Measurements from ENCODE around the gene CCDC167. TPM values are rescaled to one million over a fixed set of nuclear protein-coding genes. Genes with fewer than 3 reads are reported as not detected.

The CCDC167 gene
- total RNA-seq, 2 experiments from 2014 or later, result 81.4 to 138 TPM

GRCh38 chr6:37528541-37528940, 28.8 kb upstream of the CCDC167 start:
- TF ChIP-seq CTCF (conservative IDR thresholded peaks at IDR 0.05; ENCODE audit: low read length), result no peak
- no peak for TF ChIP-seq EZH2phosphoT487 (IDR thresholded peaks at IDR 0.05; ENCODE audit: borderline replicate concordance, low read depth, low read length)
- POLR2A ChIA-PET, result no interaction called here
- intact Hi-C loops (cut with micrococcal nuclease; ENCODE audit: unreplicated experiment), result no loop called here

GRCh38 chr6:37525460-37526357, 26.0 kb upstream of the CCDC167 start:
- Histone ChIP-seq H3K4me2 (ENCODE audit: low read length) (no peak overlapping the region), H3K36me3 (ENCODE audit: insufficient read depth, low read length) (no peaks in the 10 kb centered on the region), H3K27ac (ENCODE audit: low read depth, low read length, poor library complexity, severe bottlenecking) (no peak overlapping the region), H2AFZ (ENCODE audit: low read length) (no peak overlapping the region), H3K4me3 (ENCODE audit: low read depth, low read length, poor library complexity, severe bottlenecking) (no peak overlapping the region), H3K79me2 (ENCODE audit: insufficient read depth, low read depth, low read length) (no peaks in the 10 kb centered on the region), H3K9me2 (ENCODE audit: insufficient read depth, low read length) (no peaks in the 10 kb centered on the region), H4K20me1 (ENCODE audit: insufficient read depth, low read length) (no peaks in the 10 kb centered on the region), H3K4me1 (ENCODE audit: insufficient read depth, low read length, poor library complexity, severe bottlenecking) (no peaks in the 10 kb centered on the region), H3K9me3 (ENCODE audit: low read length) (no peaks in the 10 kb centered on the region)
- DNase-seq (ENCODE audit: low spot score), result no peak
- intact Hi-C loops (cut with micrococcal nuclease; ENCODE audit: unreplicated experiment), result no loop called here
- no peak for TF ChIP-seq CTCF (conservative IDR thresholded peaks at IDR 0.05; ENCODE audit: low read length)
- TF ChIP-seq EZH2phosphoT487 (IDR thresholded peaks at IDR 0.05; ENCODE audit: borderline replicate concordance, low read depth, low read length), result no peak
- ChIA-PET CTCF (ENCODE audit: unreplicated experiment) (interaction anchor here (0.6 kb wide), 1 partner anchor 1021 kb away, joined by 10 read pairs; no protein-coding TSS in a partner anchor), POLR2A (no interaction called here)
- BruUV-seq (replicated peaks), result no TSS peak

More at GRCh38 chr6:37528541-37528940, 28.8 kb upstream of the CCDC167 start:
- no peak overlapping the region for H3K4me2 ChIP-seq (ENCODE audit: low read length)
- no peak for DNase-seq (ENCODE audit: low spot score)
- H3K79me2 ChIP-seq (ENCODE audit: insufficient read depth, low read depth, low read length), result no peaks in the 10 kb centered on the region
- no peak overlapping the region for H3K27ac ChIP-seq (ENCODE audit: low read depth, low read length, poor library complexity, severe bottlenecking)
- no peaks in the 10 kb centered on the region for H3K4me1 ChIP-seq (ENCODE audit: insufficient read depth, low read length, poor library complexity, severe bottlenecking)
- CTCF ChIA-PET (ENCODE audit: unreplicated experiment), result interaction anchor here (0.8 to 1.5 kb wide), 2 partner anchors 43 to 86 kb away, joined by 3 to 4 read pairs; no protein-coding TSS in a partner anchor
- no TSS peak for BruUV-seq (replicated peaks)
- no peaks in the 10 kb centered on the region for H3K36me3 ChIP-seq (ENCODE audit: insufficient read depth, low read length)
- no peak overlapping the region for H2AFZ ChIP-seq (ENCODE audit: low read length)
- no peaks in the 10 kb centered on the region for H4K20me1 ChIP-seq (ENCODE audit: insufficient read depth, low read length)
- no peak overlapping the region for H3K4me3 ChIP-seq (ENCODE audit: low read depth, low read length, poor library complexity, severe bottlenecking)
- H3K9me2 ChIP-seq (ENCODE audit: insufficient read depth, low read length), result no peaks in the 10 kb centered on the region
- no peaks in the 10 kb centered on the region for H3K9me3 ChIP-seq (ENCODE audit: low read length)

- H3K36me3 ChIP-seq (ENCODE audit: insufficient read depth, low read length), result no peaks in the 10 kb centered on the region
- no peak overlapping the region for H3K4me3 ChIP-seq (ENCODE audit: low read depth, low read length, poor library complexity, severe bottlenecking)
- H3K4me2 ChIP-seq (ENCODE audit: low read length), result no peak overlapping the region
- no peak overlapping the region for H2AFZ ChIP-seq (ENCODE audit: low read length)
- no peak for DNase-seq (ENCODE audit: low spot score)
- BruUV-seq (replicated peaks), result no TSS peak
- intact Hi-C loops (cut with micrococcal nuclease; ENCODE audit: unreplicated experiment), result no loop called here
- H3K9me3 ChIP-seq (ENCODE audit: low read length), result no peaks in the 10 kb centered on the region
- H3K27ac ChIP-seq (ENCODE audit: low read depth, low read length, poor library complexity, severe bottlenecking), result no peak overlapping the region
- no peaks in the 10 kb centered on the region for H3K4me1 ChIP-seq (ENCODE audit: insufficient read depth, low read length, poor library complexity, severe bottlenecking)
- ChIA-PET POLR2A (interaction anchor here (0.6 kb wide), 1 partner anchor 18 kb away, joined by 4 read pairs; no protein-coding TSS in a partner anchor), CTCF (ENCODE audit: unreplicated experiment) (interaction anchor here (0.6 kb wide), 1 partner anchor 1020 kb away, joined by 10 read pairs; no protein-coding TSS in a partner anchor)
- no peaks in the 10 kb centered on the region for H3K79me2 ChIP-seq (ENCODE audit: insufficient read depth, low read depth, low read length)
- TF ChIP-seq CTCF (conservative IDR thresholded peaks at IDR 0.05; ENCODE audit: low read length) (no peak), EZH2phosphoT487 (IDR thresholded peaks at IDR 0.05; ENCODE audit: borderline replicate concordance, low read depth, low read length) (no peak)
- H3K9me2 ChIP-seq (ENCODE audit: insufficient read depth, low read length), result no peaks in the 10 kb centered on the region
- H4K20me1 ChIP-seq (ENCODE audit: insufficient read depth, low read length), result no peaks in the 10 kb centered on the region
Observed at GRCh38 chr6:37524970-37525318, 25.3 kb upstream of the CCDC167 start.

All from OCI-LY7 (cell line).